Ectodermal cell (in vitro differentiated cells): ENCODE measurements around the gene IFIT5.

Experiments
- H3K27ac ChIP-seq: 2 replicates; pipeline ENCODE4 v1.7.0; 2013; ENCODE audit warnings: mild to moderate bottlenecking, low read depth, low read length; ENCODE audit not compliant: insufficient read depth, poor library complexity, severe bottlenecking
- H3K27me3 ChIP-seq: 2 replicates; pipeline ENCODE4 v1.7.0; 2013; ENCODE audit warnings: mild to moderate bottlenecking, low read length; ENCODE audit not compliant: insufficient read depth, control insufficient read depth, poor library complexity, severe bottlenecking
- H3K36me3 ChIP-seq: one replicate; pipeline ENCODE4 v1.7.0; 2013; ENCODE audit warnings: low read length; ENCODE audit not compliant: control insufficient read depth, insufficient read depth
- H3K4me1 ChIP-seq: one replicate; pipeline ENCODE4 v1.7.0; 2013; ENCODE audit warnings: low read length; ENCODE audit not compliant: control insufficient read depth, insufficient read depth
- H3K4me3 ChIP-seq: 2 replicates; pipeline ENCODE4 v1.7.0; 2013; ENCODE audit warnings: low read depth, low read length, control low read depth; ENCODE audit not compliant: insufficient read depth
- H3K9me3 ChIP-seq: 2 replicates; pipeline ENCODE4 v1.7.0; 2013; ENCODE audit warnings: mild to moderate bottlenecking, low read length, moderate library complexity; ENCODE audit not compliant: control insufficient read depth
- WGBS, 2 experiments: methylation state at CpG; one replicate each; pipeline ENCODE4 v1.1.7; 2013; ENCODE audit warnings: missing lambda C conversion rate in 2 of 2; 5-methylcytosine and 5-hydroxymethylcytosine counted together

IFIT5 gene

DNA sequence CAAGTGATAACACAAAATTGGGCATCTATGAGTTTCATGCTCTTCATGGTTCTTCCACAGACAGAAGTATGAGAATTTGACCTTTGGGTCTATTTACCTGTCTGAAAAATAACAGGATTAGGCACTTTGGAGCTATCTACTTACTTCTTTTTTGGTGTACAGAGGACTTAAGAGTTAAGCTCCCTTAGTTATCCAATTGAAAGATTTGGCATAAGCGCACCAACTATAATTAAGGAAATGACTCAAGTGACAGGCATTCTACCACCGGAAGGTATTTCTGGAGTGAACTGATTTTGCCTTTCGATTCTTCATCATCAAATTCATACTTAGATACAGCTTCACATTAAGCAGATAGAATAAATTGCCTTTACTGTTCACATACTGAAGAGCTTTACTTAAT is 43.9 kb downstream of the IFIT5 start:
- no peak overlapping the region for H3K4me3 ChIP-seq
- H3K27me3 ChIP-seq, result no peaks in the 10 kb centered on the region
- H3K36me3 ChIP-seq, result no peaks in the 10 kb centered on the region
- H3K9me3 ChIP-seq, result no peaks in the 10 kb centered on the region
- WGBS, 2 experiments, result 94 to 95% methylated on average over 3 of the region's 3 CpGs
- no peak overlapping the region for H3K27ac ChIP-seq
- no peaks in the 10 kb centered on the region for H3K4me1 ChIP-seq

- Histone ChIP-seq H3K27me3 (no peaks in the 10 kb centered on the region), H3K27ac (no peak overlapping the region), H3K36me3 (no peaks in the 10 kb centered on the region), H3K9me3 (no peaks in the 10 kb centered on the region), H3K4me3 (no peak overlapping the region), H3K4me1 (no peaks in the 10 kb centered on the region)
- 89 to 100% methylated on average over 1 of the region's 1 CpG for WGBS, 2 experiments
These were observed 44.4 kb downstream of the IFIT5 start for GRCh38 chr10:89458784-89459183.

DNA sequence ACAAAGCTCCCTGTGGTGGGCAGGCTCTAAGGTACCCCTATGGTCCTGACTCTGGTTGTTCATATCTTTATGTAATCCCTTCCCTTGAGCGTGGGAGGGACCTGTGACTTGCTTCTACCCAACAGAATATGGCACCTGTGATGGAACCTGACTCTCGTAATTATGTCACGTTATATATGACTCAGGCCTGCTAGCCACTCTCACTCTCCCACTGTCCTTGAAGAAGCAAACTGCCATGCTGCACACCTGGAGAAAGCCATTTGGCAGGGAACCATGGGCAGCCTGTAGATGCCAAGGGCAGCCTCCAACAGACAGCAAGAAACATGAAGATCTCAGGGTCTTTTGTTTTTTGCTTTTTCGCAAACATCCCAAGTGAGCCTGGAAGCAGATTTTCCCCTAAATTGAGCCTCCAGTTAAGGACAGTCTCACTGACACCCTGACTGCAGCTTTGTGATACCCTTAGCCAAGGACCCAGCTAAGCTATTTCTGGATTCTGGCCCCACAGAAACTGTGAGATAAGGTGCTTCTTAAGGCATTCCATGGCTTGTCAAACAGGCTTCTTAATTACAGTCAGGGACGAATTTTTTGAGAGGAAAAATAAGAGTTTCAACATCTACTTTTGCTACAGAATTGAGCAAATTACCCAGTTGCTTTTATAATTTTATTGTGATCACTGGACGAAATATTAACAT is 49.6 kb downstream of the IFIT5 start:
- Histone ChIP-seq H3K9me3 (no peaks in the 10 kb centered on the region), H3K4me1 (no peaks in the 10 kb centered on the region), H3K27me3 (no peaks in the 10 kb centered on the region), H3K4me3 (no peak overlapping the region), H3K36me3 (no peaks in the 10 kb centered on the region), H3K27ac (no peak overlapping the region)
- WGBS, 2 experiments, result 91 to 93% methylated on average over 5 of the region's 6 CpGs

- Histone ChIP-seq H3K4me3 (no peak overlapping the region), H3K36me3 (no peaks in the 10 kb centered on the region), H3K27ac (no peak overlapping the region), H3K27me3 (no peaks in the 10 kb centered on the region), H3K4me1 (no peaks in the 10 kb centered on the region), H3K9me3 (no peaks in the 10 kb centered on the region)
- 59 to 87% methylated on average over 2 of the region's 2 CpGs for WGBS, 2 experiments
These were observed 50.8 kb downstream of the IFIT5 start for GRCh38 chr10:89465196-89465595.

DNA sequence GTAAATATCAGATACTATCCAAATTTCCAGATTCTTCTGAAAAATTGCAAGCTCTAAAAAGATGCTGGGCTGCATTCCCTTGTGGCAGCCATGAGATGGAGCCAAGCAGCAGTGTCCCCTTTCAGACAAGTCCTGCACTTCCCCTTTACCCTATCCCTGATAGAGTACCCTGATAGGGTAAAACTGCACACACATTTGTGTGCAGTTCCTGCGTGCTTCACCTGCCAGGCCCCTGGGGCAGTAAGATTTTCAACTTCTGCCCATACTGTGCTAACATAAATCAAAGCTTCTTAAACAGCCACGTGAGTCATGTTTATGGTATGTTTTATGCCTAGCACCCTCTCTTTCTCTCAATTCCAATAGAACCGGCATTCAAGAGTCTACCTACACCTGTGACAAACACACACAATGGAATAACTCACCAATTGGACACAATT is 52.2 kb downstream of the IFIT5 start:
- 65 to 71% methylated on average over 3 of the region's 3 CpGs for WGBS, 2 experiments
- no peaks in the 10 kb centered on the region for H3K4me1 ChIP-seq
- H3K27me3 ChIP-seq, result no peaks in the 10 kb centered on the region
- no peak overlapping the region for H3K27ac ChIP-seq
- H3K36me3 ChIP-seq, result no peaks in the 10 kb centered on the region
- no peaks in the 10 kb centered on the region for H3K9me3 ChIP-seq
- H3K4me3 ChIP-seq, result no peak overlapping the region

- Histone ChIP-seq H3K9me3 (no peaks in the 10 kb centered on the region), H3K36me3 (no peaks in the 10 kb centered on the region), H3K27me3 (no peaks in the 10 kb centered on the region), H3K4me3 (no peak overlapping the region), H3K27ac (no peak overlapping the region), H3K4me1 (no peaks in the 10 kb centered on the region)
- 93 to 97% methylated on average over 8 to 9 of the region's 9 CpGs for WGBS, 2 experiments
These were observed 54.0 kb downstream of the IFIT5 start for GRCh38 chr10:89468191-89468965.

DNA sequence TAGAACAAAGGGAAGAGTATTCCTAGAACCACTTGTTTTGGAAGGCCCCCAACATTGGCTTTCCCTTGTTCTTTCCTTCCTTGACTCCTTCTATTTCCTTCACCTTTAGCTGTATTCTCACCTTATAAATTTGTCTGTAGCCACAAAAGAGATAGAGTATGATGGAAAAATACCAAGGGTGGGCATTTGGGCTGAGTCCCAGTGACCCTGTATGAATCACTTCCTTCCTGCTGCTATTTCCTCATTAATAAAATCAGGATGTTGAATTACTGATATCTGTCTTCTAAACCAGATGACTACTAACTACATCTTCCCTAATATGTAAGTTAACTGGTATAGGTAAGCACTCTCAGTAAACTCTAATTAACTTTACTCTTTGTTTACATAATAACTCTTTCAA is 55.1 kb downstream of the IFIT5 start:
- H3K9me3 ChIP-seq, result no peaks in the 10 kb centered on the region
- H3K4me3 ChIP-seq, result no peak overlapping the region
- no peaks in the 10 kb centered on the region for H3K27me3 ChIP-seq
- H3K27ac ChIP-seq, result no peak overlapping the region
- H3K36me3 ChIP-seq, result no peaks in the 10 kb centered on the region
- H3K4me1 ChIP-seq, result no peaks in the 10 kb centered on the region
